Neural crest cell (in vitro differentiated cells): ENCODE measurements around the gene CTNNA3. TPM values are rescaled to one million over a fixed set of nuclear protein-coding genes. Genes with fewer than 3 reads are reported as not detected.

Source experiments
- DNase-seq: peaks from one replicate; pipeline ENCODE4 v3.0.0; 2021; ENCODE audit warnings: low read depth, mixed read lengths, low spot score
- H3K27ac Mint-ChIP-seq: one replicate; pipeline ENCODE4 v1.8.0; 2021; ENCODE audit warnings: mild to moderate bottlenecking, mixed read lengths; ENCODE audit not compliant: unreplicated experiment
- H3K27me3 Mint-ChIP-seq: 2 replicates; pipeline ENCODE4 v1.8.0; 2021; ENCODE audit warnings: low read depth, mild to moderate bottlenecking, mixed read lengths
- H3K36me3 Mint-ChIP-seq: 2 replicates; pipeline ENCODE4 v1.8.0; 2021; ENCODE audit warnings: low read depth, mild to moderate bottlenecking, mixed read lengths
- H3K4me1 Mint-ChIP-seq: 2 replicates; pipeline ENCODE4 v1.8.0; 2021; ENCODE audit warnings: mixed read lengths
- H3K4me3 Mint-ChIP-seq: one replicate; pipeline ENCODE4 v1.8.0; 2021; ENCODE audit warnings: mild to moderate bottlenecking, mixed read lengths
- H3K9me3 Mint-ChIP-seq: 2 replicates; pipeline ENCODE4 v1.8.0; 2021; ENCODE audit warnings: mixed read lengths
- total RNA-seq: library from RNA; stranded (reverse); gene quantifications from 2 replicates; pipeline ENCODE4 v1.2.1, GENCODE V29; 2021
- TF ChIP-seq, protein P1 (sequence below): fragments of 200-600 bp; sonication (generic); conservative IDR thresholded peaks from 2 replicates; pipeline ENCODE4 v1.5.0; 2021; ENCODE audit warnings: antibody characterized with exemption, mild to moderate bottlenecking

The CTNNA3 gene
- total RNA-seq, 1 donor from 2014 or later: 4.7 TPM

DNA sequence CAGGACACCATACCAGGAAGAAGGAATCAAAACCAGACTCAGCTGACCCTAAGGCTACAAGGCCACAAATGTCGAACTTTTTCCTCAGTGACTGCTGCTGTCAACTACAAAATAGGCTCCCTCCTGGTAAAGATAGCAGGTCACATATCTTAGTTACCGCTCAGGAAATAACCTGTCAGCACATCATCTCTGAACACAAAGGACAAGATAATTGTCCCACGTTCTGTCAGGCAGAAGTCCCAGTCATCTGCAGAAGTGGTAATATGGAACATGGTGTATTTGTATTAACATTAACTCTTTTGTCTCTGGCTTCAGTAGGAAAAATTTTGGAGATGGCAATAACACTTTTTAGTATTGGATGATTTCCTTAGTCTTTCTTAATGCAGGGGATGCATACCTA is 1400.4 kb downstream of the CTNNA3 start:
- Mint-ChIP-seq H3K27me3 (no peaks in the 10 kb centered on the region), H3K9me3 (no peaks in the 10 kb centered on the region), H3K36me3 (no peaks in the 10 kb centered on the region), H3K27ac (no peak overlapping the region), H3K4me3 (no peak overlapping the region), H3K4me1 (no peaks in the 10 kb centered on the region)
- TF ChIP-seq, protein P1, sequence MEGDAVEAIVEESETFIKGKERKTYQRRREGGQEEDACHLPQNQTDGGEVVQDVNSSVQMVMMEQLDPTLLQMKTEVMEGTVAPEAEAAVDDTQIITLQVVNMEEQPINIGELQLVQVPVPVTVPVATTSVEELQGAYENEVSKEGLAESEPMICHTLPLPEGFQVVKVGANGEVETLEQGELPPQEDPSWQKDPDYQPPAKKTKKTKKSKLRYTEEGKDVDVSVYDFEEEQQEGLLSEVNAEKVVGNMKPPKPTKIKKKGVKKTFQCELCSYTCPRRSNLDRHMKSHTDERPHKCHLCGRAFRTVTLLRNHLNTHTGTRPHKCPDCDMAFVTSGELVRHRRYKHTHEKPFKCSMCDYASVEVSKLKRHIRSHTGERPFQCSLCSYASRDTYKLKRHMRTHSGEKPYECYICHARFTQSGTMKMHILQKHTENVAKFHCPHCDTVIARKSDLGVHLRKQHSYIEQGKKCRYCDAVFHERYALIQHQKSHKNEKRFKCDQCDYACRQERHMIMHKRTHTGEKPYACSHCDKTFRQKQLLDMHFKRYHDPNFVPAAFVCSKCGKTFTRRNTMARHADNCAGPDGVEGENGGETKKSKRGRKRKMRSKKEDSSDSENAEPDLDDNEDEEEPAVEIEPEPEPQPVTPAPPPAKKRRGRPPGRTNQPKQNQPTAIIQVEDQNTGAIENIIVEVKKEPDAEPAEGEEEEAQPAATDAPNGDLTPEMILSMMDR: no peak
- no peak for DNase-seq

DNA sequence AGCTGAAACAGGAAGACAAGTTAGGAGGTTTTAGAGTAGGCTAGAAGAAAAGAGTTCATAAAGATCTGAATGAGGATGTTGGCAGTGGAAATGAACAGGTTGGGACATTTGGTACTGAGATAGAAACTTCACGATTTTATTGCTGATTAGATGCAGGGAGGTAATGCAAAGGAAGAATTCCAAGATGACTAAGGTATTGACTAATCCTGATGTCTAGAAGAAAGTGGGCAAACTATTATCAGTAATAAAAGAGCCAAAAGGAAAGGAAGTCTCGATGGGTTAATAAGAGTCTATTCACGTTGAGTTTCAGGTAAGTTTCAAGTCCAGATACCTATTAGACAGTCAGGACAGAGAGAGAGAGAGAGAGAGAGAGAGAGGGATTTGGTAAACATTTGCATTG is 1401.5 kb downstream of the CTNNA3 start:
- no peaks in the 10 kb centered on the region for H3K4me1 Mint-ChIP-seq
- H3K27me3 Mint-ChIP-seq: no peaks in the 10 kb centered on the region
- H3K36me3 Mint-ChIP-seq: no peaks in the 10 kb centered on the region
- TF ChIP-seq, protein P1: no peak
- no peak overlapping the region for H3K27ac Mint-ChIP-seq
- H3K4me3 Mint-ChIP-seq: no peak overlapping the region
- no peak for DNase-seq
- H3K9me3 Mint-ChIP-seq: no peaks in the 10 kb centered on the region

DNA sequence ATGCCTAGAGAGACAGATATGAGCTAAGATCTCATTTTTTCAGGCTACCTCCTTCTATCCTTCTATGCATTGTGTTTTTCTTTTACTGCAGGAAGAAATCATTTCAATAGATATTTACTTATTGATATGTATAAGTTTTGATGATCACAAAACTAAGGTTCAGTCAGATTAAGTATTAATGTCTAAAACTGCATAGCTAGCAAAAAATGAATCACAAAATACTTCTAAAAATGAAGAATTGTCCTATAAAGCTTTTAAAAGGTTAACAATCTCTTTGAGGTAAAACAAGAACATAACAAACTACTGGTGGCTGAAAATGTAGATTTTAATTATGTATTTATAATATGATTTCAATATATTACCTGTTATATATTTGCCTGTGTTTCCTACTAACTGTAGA is 1403.1 kb downstream of the CTNNA3 start:
- Mint-ChIP-seq H3K27me3 (no peaks in the 10 kb centered on the region), H3K36me3 (no peaks in the 10 kb centered on the region), H3K4me3 (no peak overlapping the region), H3K4me1 (no peaks in the 10 kb centered on the region), H3K27ac (no peak overlapping the region), H3K9me3 (no peaks in the 10 kb centered on the region)
- DNase-seq: no peak
- TF ChIP-seq, protein P1: no peak

DNA sequence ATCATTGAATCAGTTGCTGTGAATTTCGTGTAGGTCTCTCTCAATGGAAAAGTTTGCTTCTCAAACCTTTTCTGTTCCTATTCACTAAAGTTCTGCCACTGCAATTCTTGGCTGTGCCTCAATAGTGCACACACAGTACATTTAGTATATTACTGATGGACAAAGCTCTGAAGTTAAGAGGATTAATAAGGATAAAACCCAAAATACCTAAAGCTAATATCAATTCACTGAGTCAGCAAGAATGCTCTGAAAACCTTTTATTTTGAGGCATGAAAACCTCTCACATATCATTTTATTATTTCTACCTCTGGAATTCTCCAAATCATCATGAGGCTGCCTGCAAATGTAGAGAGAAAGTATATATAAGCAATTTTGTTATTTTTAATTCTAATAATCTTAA is 1403.5 kb downstream of the CTNNA3 start:
- Mint-ChIP-seq H3K4me1 (no peaks in the 10 kb centered on the region), H3K4me3 (no peak overlapping the region), H3K27ac (no peak overlapping the region), H3K27me3 (no peaks in the 10 kb centered on the region), H3K36me3 (no peaks in the 10 kb centered on the region), H3K9me3 (no peaks in the 10 kb centered on the region)
- TF ChIP-seq, protein P1: no peak
- no peak for DNase-seq

DNA sequence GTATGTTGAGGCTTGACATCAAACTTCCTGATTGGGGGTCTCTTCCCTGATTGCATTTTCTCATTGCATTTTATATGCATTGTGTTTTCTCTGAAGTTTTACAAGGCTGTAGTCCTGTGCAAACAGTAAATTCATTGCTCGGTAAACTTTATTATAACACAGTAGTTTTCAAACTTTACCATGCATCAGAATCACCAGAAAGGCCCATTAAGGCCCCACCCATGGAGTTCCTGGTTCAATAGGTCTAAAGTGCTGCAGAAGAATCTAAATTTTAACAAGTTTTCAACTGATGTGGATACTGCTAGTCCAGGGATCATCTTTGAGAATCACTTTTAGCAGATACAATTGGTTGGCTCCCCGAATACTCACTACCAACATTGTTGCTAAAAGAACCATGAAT is 1404.9 kb downstream of the CTNNA3 start:
- DNase-seq: no peak
- TF ChIP-seq, protein P1: no peak
- Mint-ChIP-seq H3K36me3 (no peaks in the 10 kb centered on the region), H3K27me3 (no peaks in the 10 kb centered on the region), H3K27ac (no peak overlapping the region), H3K4me1 (no peaks in the 10 kb centered on the region), H3K9me3 (no peaks in the 10 kb centered on the region), H3K4me3 (no peak overlapping the region)

DNA sequence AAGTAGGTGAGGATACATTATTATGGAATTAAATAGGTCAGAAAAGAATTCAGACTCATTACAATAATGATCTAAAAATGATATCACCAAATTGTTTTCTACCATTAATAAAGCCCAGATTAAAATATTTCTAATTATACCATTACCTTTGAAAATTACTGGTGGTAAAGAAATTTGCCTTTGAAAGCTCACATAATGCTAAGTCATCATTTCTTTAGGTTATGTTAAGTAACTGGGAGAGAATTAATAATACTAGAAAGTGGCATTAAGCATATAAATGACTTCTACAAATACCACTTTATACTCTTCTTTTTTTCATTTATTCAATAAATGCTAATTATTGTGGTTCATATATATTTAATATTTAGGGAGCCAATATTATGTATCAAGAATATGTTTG is 1411.4 kb downstream of the CTNNA3 start:
- no peaks in the 10 kb centered on the region for H3K36me3 Mint-ChIP-seq
- H3K27ac Mint-ChIP-seq: no peak overlapping the region
- H3K4me1 Mint-ChIP-seq: no peaks in the 10 kb centered on the region
- TF ChIP-seq, protein P1: no peak
- H3K4me3 Mint-ChIP-seq: no peak overlapping the region
- no peaks in the 10 kb centered on the region for H3K9me3 Mint-ChIP-seq
- no peaks in the 10 kb centered on the region for H3K27me3 Mint-ChIP-seq
- no peak for DNase-seq
